ENCODE measurements around the gene HEBP1.

Gene HEBP1

GRCh38 chr12:12946686-12947355, 53.2 kb downstream of the HEBP1 start:
- DNase-seq, result no peak

- DNase-seq, result no peak
These were observed 54.5 kb downstream of the HEBP1 start for GRCh38 chr12:12945591-12945990.

GRCh38 chr12:12943586-12944260, 56.3 kb downstream of the HEBP1 start:
- no peak for DNase-seq

- DNase-seq, result no peak
These were observed 58.4 kb downstream of the HEBP1 start for GRCh38 chr12:12941450-12942350.

GRCh38 chr12:12939888-12940287, 60.2 kb downstream of the HEBP1 start:
- no peak for DNase-seq

- no peak for DNase-seq
These were observed 61.5 kb downstream of the HEBP1 start for GRCh38 chr12:12938541-12938940.

- no peak for DNase-seq
These were observed 63.0 kb downstream of the HEBP1 start for GRCh38 chr12:12936983-12937491.

- DNase-seq, result no peak
These were observed 65.5 kb downstream of the HEBP1 start for GRCh38 chr12:12934556-12934955.

GRCh38 chr12:12933742-12934141, 66.3 kb downstream of the HEBP1 start:
- DNase-seq, result no peak

- DNase-seq, result no peak
These were observed 69.3 kb downstream of the HEBP1 start for GRCh38 chr12:12930633-12931219.

- no peak for DNase-seq
These were observed 70.4 kb downstream of the HEBP1 start for GRCh38 chr12:12929696-12930095.

- peak; percentile 99 for DNase-seq
These were observed 72.6 kb downstream of the HEBP1 start for GRCh38 chr12:12927211-12928079.

- DNase-seq, result no peak
These were observed 73.4 kb downstream of the HEBP1 start for GRCh38 chr12:12926571-12927071.

- no peak for DNase-seq
These were observed 74.7 kb downstream of the HEBP1 start for GRCh38 chr12:12925388-12925787.
